H1 (cell line): ENCODE results near the gene CCDC28B. TPM values are rescaled to one million over a fixed set of nuclear protein-coding genes. Genes with fewer than 3 reads are reported as not detected.

ENCODE experiments used
- ATF3 ChIP-seq: IDR thresholded peaks from 2 replicates; pipeline ENCODE4 v1.6.1; 2011; ENCODE audit warnings: low read depth, mild to moderate bottlenecking, low read length; ENCODE audit not compliant: insufficient read depth
- CEBPB ChIP-seq: IDR thresholded peaks from 2 replicates; pipeline ENCODE4 v1.6.1; 2012; ENCODE audit warnings: low read depth, low read length
- CREB1 ChIP-seq: IDR thresholded peaks from 2 replicates; pipeline ENCODE4 v1.6.1; 2012; ENCODE audit warnings: inconsistent platforms
- EP300 ChIP-seq, 2 experiments: IDR thresholded peaks; 1 replicate in 1 of 2; 2 replicates in 1 of 2; pipeline ENCODE4 v1.6.1; 2011 to 2012; ENCODE audit warnings: low read depth in 2 of 2, low read length in 2 of 2, mild to moderate bottlenecking in 2 of 2, borderline replicate concordance in 1 of 2, inconsistent platforms in 1 of 2, moderate library complexity in 1 of 2
- EZH2 ChIP-seq: fragments of 200-600 bp; sonication (generic); IDR thresholded peaks from 2 replicates; pipeline ENCODE4 v1.7.1; 2012; ENCODE audit warnings: low read depth, mild to moderate bottlenecking, moderate library complexity, low read length, inconsistent platforms; ENCODE audit not compliant: severe bottlenecking
- JUN ChIP-seq: IDR thresholded peaks from 2 replicates; pipeline ENCODE4 v1.6.1; 2011; ENCODE audit warnings: low read depth, mild to moderate bottlenecking, improper control_type of control experiment, low read length
- KDM1A ChIP-seq: fragments of 200-600, 300-600 bp; sonication (generic); IDR thresholded peaks from 2 replicates; pipeline ENCODE4 v1.7.1; 2016; ENCODE audit warnings: mild to moderate bottlenecking, low read length, borderline replicate concordance
- RAD21 ChIP-seq, 2 experiments: IDR thresholded peaks in 1 of 2; conservative IDR thresholded peaks in 1 of 2; 2 replicates each; pipeline ENCODE4 v1.6.1; 2011; ENCODE audit warnings: low read depth in 2 of 2, low read length in 2 of 2, improper control_type of control experiment in 1 of 2, inconsistent platforms in 1 of 2, mild to moderate bottlenecking in 1 of 2, moderate library complexity in 1 of 2
- RNF2 ChIP-seq: fragments of 200-900, 300-1000 bp; sonication (generic); IDR thresholded peaks from 2 replicates; pipeline ENCODE4 v1.7.1; 2016; ENCODE audit warnings: borderline replicate concordance, low read depth, mild to moderate bottlenecking, antibody characterized with exemption, low read length; ENCODE audit not compliant: poor library complexity, severe bottlenecking; ENCODE audit errors: missing control alignments
- RXRA ChIP-seq: IDR thresholded peaks from 2 replicates; pipeline ENCODE4 v1.6.1; 2011; ENCODE audit warnings: low read depth, mild to moderate bottlenecking, low read length, moderate library complexity; ENCODE audit not compliant: insufficient read depth
- SAP30 ChIP-seq: fragments of 300-600 bp; sonication (generic); IDR thresholded peaks from 2 replicates; pipeline ENCODE4 v1.7.1; 2012; ENCODE audit warnings: low read length, moderate library complexity, mild to moderate bottlenecking, inconsistent platforms; ENCODE audit not compliant: insufficient read depth, insufficient replicate concordance
- SP2 ChIP-seq: IDR thresholded peaks from 2 replicates; pipeline ENCODE4 v1.6.1; 2012; ENCODE audit warnings: mild to moderate bottlenecking, low read length, inconsistent platforms
- TAF7 ChIP-seq: optimal IDR thresholded peaks from 2 replicates; pipeline ENCODE3; 2011; ENCODE audit warnings: low read depth, mild to moderate bottlenecking, inconsistent platforms, low read length, moderate library complexity, borderline replicate concordance
- USF2 ChIP-seq: IDR thresholded peaks from 2 replicates; pipeline ENCODE4 v1.6.1; 2011; ENCODE audit warnings: low read length, improper control_type of control experiment
- polyA plus RNA-seq, 7 experiments: library from polyadenylated mRNA; depleted of rRNA in 3 of 7; stranded (reverse) in 5 of 7; unstranded in 2 of 7; fragments of >200 nt in 5 of 7; fragments of 200-250 nt in 2 of 7; gene quantifications; 1 replicate in 5 of 7; 2 replicates in 1 of 7; 4 replicates in 1 of 7; pipeline versions ENCODE4 v1.2.1 to v1.2.3, GENCODE V29; 2011 to 2013; ENCODE audit warnings: missing spikeins in 2 of 7, mixed read lengths in 2 of 7
- total RNA-seq: library from RNA; stranded (reverse); fragmentation: NEBNext Ultra II Directional; extraction: Animal tissue kit (Norgen Biotek cat#: 25700); gene quantifications from 2 replicates; pipeline ENCODE4 v1.2.1, GENCODE V29; 2021

CCDC28B gene
- total and polyA plus RNA-seq, 2 of the 8 experiments (the other 6 are each of a cell fraction or from before 2014, with no cell fraction given) = 16.7 to 17.1 TPM

- no peak for TF ChIP-seq JUN
- no peak for TF ChIP-seq CEBPB
- no peak for TF ChIP-seq SP2
- no peak for TF ChIP-seq SAP30
- TF ChIP-seq RXRA = no peak
- TF ChIP-seq EP300 (IDR thresholded peaks at IDR 0.05; ENCODE audit: borderline replicate concordance in 1 of 2, low read depth in 2 of 2, low read length in 2 of 2) = no peak
- TF ChIP-seq EZH2 = no peak
- peak; percentile 93 for TF ChIP-seq CREB1
- no peak for TF ChIP-seq RNF2
- TF ChIP-seq RAD21 (IDR thresholded peaks at IDR 0.05 in 1 of 2, conservative IDR thresholded peaks at IDR 0.05 in 1 of 2; ENCODE audit: low read depth in 2 of 2, low read length in 2 of 2) = no peak
- TF ChIP-seq ATF3 = no peak
- no peak for TF ChIP-seq TAF7
- no peak for TF ChIP-seq KDM1A
- TF ChIP-seq USF2 = no peak
Measured at GRCh38 chr1:32221980-32222755, 21.8 kb downstream of the CCDC28B start, which contains the start of the genes EIF3I and TMEM234 (continued).
